GM18858 (cell line): ENCODE data around the gene TMEM109.

Experiments
- ATAC-seq: cut with Tn5 transposase; IDR thresholded peaks from one replicate; pipeline ENCODE4 v1.9.1; 2021; ENCODE audit not compliant: unreplicated experiment

The TMEM109 gene

DNA sequence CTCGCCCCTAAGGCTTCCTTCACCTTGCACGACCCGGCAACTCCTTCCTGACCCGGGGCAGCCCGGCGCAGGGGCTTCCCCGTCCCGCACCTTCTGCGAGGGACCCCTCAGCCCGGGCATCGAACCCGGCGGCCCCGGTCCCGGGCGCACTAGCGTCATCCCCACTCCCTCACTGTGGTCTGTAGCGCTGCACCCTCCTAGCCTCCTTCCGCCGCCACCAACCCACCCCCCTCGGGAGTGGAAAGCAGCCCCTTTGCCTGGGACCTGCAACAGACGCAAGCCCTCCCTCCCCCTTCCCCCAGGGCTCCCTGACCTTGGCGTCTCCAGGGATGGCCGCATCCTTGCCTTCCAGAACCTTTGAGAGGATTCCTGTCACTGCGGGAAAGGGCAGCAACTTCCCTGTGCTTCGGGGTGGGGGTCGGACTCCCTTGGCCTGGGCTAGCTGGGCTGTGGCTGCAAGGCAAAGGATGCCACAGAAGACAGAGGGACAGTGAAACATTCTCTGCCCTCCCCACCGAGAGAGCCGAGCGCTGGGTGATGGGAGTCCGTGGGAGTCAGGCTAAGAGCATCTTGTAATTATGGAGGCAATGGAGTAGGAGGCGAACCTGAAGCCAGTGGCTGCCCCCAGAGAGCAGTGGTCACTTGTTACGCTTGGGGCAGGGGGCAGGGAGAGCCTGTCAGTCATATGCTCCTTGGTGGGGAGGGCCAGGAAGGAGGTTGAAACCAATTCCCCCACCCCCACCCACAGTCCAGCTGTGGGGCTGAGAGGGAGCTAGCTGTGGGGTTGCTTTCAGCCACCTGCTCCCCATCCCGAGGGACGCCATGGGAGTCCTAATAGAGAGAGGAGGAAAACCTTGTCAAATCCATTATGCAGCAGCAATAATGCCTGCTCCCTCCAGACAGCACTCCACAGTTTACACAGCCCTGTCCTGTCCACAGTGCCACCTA lies 11.2 kb downstream of the TMEM109 start:
- no peak for ATAC-seq

DNA sequence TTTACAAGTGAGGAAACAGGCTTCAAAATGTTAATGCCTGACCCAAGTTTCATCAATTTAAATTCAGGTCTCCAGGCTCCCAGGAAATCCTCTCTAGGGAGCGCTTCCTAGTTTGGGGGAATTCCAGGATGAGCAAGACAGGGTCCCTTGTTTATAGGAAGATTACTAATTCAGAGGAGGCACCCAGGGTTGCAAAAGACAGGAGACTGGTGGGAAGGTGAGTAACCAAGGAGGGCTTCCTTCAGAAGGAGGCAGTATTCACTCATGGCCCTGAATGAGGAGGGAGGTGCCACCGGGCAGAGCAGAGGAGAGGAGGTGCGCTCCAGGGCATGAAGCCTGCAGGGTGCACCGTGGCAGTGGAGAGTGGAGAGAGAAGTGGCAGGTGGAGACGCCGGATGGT lies 11.9 kb downstream of the TMEM109 start:
- no peak for ATAC-seq

- ATAC-seq, result no peak
Measured at GRCh38 chr11:60926500-60926899, 12.5 kb downstream of the TMEM109 start.

- no peak for ATAC-seq
Measured at GRCh38 chr11:60927061-60927592, 13.2 kb downstream of the TMEM109 start.

GRCh38 chr11:60927600-60927999 lies 13.6 kb downstream of the TMEM109 start:
- ATAC-seq, result no peak

GRCh38 chr11:60928563-60929001 lies 14.6 kb downstream of the TMEM109 start:
- no peak for ATAC-seq

DNA sequence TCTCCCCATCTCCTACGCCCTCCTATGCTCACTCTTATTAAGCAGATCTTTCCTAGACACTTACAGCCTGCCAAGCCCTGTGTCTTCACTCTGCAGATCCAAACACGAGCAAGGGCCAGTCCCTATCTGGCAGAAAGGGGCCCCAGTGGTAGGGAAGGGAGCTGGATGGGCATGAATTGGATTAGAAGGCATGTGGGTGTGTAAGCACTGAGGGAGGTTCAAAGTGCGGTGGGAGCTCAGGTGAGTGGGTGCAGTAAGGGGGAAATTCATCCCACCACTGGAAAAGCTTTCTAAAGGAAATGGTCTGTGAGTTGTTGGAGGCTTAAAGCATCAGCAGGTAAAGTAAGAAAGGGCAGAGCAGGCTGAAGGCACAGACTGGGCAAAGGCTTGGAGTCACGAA lies 15.8 kb downstream of the TMEM109 start:
- ATAC-seq, result no peak

DNA sequence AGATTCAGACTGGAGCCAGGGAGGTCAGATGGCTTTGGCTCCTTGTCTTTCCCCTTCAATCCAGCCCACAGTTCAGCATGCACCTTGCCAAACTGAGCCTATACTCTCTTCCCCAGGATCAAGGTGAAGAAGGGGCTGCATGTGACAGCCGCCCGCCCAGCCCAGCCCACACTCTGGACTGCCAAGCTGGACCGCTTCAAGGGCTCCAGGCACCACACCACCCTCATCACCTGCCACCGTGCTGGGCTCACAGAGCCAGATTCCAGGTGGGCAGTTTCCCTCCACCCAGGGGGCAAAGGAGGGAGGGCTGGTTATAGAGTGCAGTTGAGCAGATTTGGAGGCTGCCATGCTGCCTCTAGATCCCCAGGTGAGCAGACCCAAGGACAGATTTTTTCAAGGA lies 16.4 kb downstream of the TMEM109 start:
- ATAC-seq, result no peak

- ATAC-seq, result no peak
Measured at GRCh38 chr11:60931917-60932316, 18.0 kb downstream of the TMEM109 start.

DNA sequence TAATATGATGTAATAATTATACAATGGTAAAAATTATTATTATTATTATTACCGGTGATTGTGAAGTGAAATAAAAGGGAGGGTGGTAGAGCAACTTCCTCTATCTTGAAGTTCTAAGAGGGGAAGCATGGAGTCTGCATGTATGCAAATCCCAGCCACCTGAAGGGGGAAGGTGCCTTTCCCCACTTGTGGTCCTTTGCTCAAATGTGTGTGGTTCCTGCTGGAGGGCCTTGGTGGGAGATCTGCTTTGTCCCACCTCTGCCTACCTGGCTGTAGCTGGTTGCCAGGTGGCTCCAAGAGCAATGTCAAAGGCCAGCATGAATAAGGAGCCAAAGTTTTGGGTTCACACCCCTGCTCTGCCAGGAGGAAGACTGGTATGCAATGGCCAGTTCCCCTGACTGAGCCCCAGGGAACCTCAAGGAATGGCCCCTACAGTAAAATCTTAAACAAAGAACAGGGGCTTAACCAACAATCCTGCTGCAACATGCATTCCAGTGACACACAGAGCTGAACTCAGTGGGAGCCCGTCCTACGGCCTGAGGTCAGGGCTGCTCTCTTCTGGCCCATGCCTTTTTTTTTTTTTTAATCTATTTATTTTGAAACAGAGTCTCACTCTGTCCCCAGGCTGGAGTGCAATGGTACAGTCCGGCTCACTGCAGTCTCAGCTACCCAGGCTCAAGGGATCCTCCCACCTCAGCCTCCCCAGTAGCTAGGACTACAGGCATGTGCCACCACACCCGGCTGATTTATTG lies 18.8 kb downstream of the TMEM109 start:
- no peak for ATAC-seq

- no peak for ATAC-seq
Measured at GRCh38 chr11:60933416-60934123, 19.6 kb downstream of the TMEM109 start.

GRCh38 chr11:60934124-60934789 lies 20.3 kb downstream of the TMEM109 start:
- no peak for ATAC-seq

DNA sequence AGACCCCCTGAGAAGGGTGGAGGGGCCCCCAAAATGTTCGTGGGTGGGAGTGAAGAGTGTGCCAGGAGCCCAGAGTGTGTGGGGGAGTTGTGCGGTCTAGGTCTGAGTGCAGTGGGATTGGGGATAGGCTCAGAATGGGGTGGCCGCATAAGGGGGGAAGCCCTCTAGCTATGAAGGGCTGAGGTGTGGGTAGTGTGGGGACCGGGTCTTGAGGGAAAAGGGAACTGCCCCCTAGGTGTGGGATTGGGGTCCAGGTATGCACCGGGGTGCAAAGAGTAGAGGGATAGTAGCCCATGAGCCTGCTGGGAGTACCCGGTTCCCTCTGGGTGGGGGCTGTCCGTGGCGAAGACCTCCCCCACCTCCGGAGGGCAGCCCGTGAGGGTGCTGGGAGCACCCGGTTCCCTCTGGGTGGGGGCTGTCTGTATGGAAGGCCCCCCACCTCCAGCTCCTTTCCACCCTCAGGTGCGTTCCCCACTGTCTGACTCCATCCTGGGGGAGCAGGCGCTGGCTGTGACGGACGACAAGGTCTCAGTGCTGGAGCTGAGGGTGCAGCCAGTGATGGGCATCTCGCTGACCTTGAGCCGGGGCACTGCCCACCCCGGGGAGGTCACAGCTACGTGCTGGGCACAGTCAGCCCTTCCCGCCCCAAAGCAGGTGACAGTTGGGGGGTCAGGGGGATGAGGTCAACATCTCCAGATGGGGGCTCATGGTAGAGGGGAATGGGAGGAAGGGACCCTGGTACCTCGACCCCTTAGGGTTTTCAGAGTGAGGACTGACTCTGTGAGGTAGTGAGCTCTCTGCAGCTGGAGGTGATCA lies 21.0 kb downstream of the TMEM109 start:
- no peak for ATAC-seq

- ATAC-seq, result no peak
Measured at GRCh38 chr11:60935676-60936442, 21.9 kb downstream of the TMEM109 start.

GRCh38 chr11:60936467-60937143 lies 22.6 kb downstream of the TMEM109 start:
- ATAC-seq, result no peak

DNA sequence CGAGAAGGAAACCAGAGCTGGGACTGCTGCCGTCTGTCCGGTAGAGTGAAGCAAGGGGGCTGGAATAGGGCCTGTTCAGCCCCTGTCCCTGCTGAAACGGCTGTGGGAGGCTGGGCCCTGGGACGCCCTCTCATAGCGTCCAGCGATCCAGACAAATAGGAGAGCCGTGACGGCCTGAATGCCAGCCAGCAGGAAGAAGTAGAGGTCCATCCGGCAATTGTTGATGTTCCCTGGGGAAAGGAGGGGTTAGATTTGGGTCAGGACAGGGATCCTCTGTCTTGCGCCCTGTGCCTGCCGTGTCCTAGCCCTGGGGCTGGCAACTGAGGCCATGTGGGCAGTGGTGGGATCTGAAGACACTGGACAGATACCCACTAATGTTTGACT lies 23.2 kb downstream of the TMEM109 start:
- no peak for ATAC-seq

DNA sequence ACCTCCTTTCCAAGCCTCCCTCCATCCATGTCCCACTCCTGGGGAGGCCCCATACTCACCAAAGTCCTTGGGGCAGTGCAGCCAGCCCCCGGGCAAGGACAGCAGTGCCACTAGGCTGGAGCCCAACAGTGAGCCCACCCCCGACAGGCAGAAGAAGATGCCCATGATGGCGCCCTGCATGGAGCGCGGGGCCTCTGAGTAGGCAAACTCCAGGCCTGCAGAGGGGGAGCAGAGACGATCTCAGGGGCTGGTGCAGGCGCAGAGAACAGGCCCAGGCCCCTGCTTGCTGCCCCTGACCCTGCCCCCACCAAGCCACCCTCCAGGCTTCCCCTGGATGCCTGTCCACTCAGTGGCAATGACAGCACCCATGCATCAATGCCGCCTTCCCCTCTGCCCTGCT lies 23.9 kb downstream of the TMEM109 start:
- ATAC-seq, result no peak

GRCh38 chr11:60938500-60938899 lies 24.5 kb downstream of the TMEM109 start:
- no peak for ATAC-seq
